Endothelial cell of umbilical vein (primary cell): Measurements from ENCODE around the gene IGSF1. TPM values are rescaled to one million over a fixed set of nuclear protein-coding genes. Genes with fewer than 3 reads are reported as not detected.

Source experiments
- BruUV-seq: library from RNA; stranded (reverse); fragments of 400-500 nt; replicated peaks from 2 replicates; lab custom pipeline; 2021; lab: Mats Ljungman, UMichigan
- CTCF ChIA-PET: fragments of 300-600, 350-600 bp; sonication (Branson Sonifier 250); formaldehyde crosslinking; loops from one replicate; lab custom pipeline; 2021; ENCODE audit warnings: antibody characterized with exemption, inconsistent platforms; lab: Charles Lee
- POLR2A ChIA-PET: fragments of 300-600, 350-600 bp; sonication (Branson Sonifier 250); formaldehyde crosslinking; loops from one replicate; lab custom pipeline; 2021; ENCODE audit warnings: antibody characterized with exemption, inconsistent platforms; lab: Charles Lee
- DNase-seq: peaks from one replicate; pipeline ENCODE4 v3.0.0-alpha.2; 2011; ENCODE audit warnings: low read depth, low spot score
- FAIRE-seq: peaks from 2 replicates; lab custom pipeline; 2011; peaks lifted over from hg19 to GRCh38; lab: Jason Lieb, UNC
- H2AFZ ChIP-seq: 2 replicates; pipeline ENCODE4 v1.6.0; 2012; ENCODE audit warnings: low read depth, low read length, control low read depth, inconsistent platforms
- H3K27ac ChIP-seq: 2 replicates; pipeline ENCODE4 v1.5.1; 2011; ENCODE audit warnings: low read depth, mild to moderate bottlenecking, control low read depth, low read length, moderate library complexity; ENCODE audit not compliant: insufficient read depth
- H3K27me3 ChIP-seq, 2 experiments: 2 replicates each; pipeline versions ENCODE4 v1.6.0 to v1.6.1; 2011; ENCODE audit warnings: low read length in 2 of 2, mixed read lengths in 1 of 2; ENCODE audit not compliant: control insufficient read depth in 2 of 2, insufficient read depth in 2 of 2
- H3K36me3 ChIP-seq, 2 experiments: 2 replicates in 1 of 2; 3 replicates in 1 of 2; pipeline ENCODE4 v1.5.1; 2011; ENCODE audit warnings: low read length in 2 of 2, mild to moderate bottlenecking in 1 of 2, moderate library complexity in 1 of 2; ENCODE audit not compliant: control insufficient read depth in 2 of 2, insufficient read depth in 2 of 2; ENCODE audit errors: extremely low read depth in 1 of 2
- H3K4me1 ChIP-seq: 3 replicates; pipeline ENCODE4 v1.5.1; 2011; ENCODE audit warnings: mild to moderate bottlenecking, low read length; ENCODE audit not compliant: control insufficient read depth, insufficient read depth; ENCODE audit errors: extremely low read depth
- H3K4me2 ChIP-seq: 2 replicates; pipeline ENCODE4 v1.6.1; 2011; ENCODE audit warnings: low read length, control low read depth, mixed read lengths; ENCODE audit not compliant: insufficient read depth
- H3K4me3 ChIP-seq, 3 experiments: fragments of 200-600 bp in 1 of 3; sonication (generic), shearing (Covaris generic) in 1 of 3; replicated peaks in 1 of 3; 2 replicates each; pipeline ENCODE4 v1.5.1; 2011 to 2016; ENCODE audit warnings: control low read depth in 3 of 3, low read length in 3 of 3, mild to moderate bottlenecking in 2 of 3, inconsistent platforms in 1 of 3, low read depth in 1 of 3, moderate library complexity in 1 of 3; ENCODE audit not compliant: insufficient read depth in 1 of 3
- H3K79me2 ChIP-seq: 2 replicates; pipeline ENCODE4 v1.6.0; 2012; ENCODE audit warnings: low read length, inconsistent platforms; ENCODE audit not compliant: control insufficient read depth, insufficient read depth
- H3K9ac ChIP-seq: replicated peaks from 2 replicates; pipeline ENCODE3; 2011; ENCODE audit warnings: low read length, control low read depth; ENCODE audit not compliant: insufficient read depth; ENCODE audit errors: extremely low read depth
- H3K9me1 ChIP-seq: replicated peaks from 3 replicates; pipeline ENCODE4 v1.6.0; 2011; ENCODE audit warnings: mild to moderate bottlenecking, low read length; ENCODE audit not compliant: control insufficient read depth, insufficient read depth; ENCODE audit errors: extremely low read depth
- H3K9me3 ChIP-seq: replicated peaks from 2 replicates; pipeline ENCODE4 v1.5.1; 2012; ENCODE audit warnings: low read length, inconsistent platforms; ENCODE audit not compliant: control insufficient read depth, insufficient read depth
- H4K20me1 ChIP-seq: replicated peaks from 2 replicates; pipeline ENCODE3; 2011; ENCODE audit warnings: mild to moderate bottlenecking, low read length; ENCODE audit not compliant: control insufficient read depth, insufficient read depth; ENCODE audit errors: extremely low read depth
- EZH2 ChIP-seq: IDR thresholded peaks from 2 replicates; pipeline ENCODE4 v1.6.1; 2012; ENCODE audit warnings: borderline replicate concordance, low read depth, mild to moderate bottlenecking, moderate library complexity, low read length, inconsistent platforms; ENCODE audit not compliant: severe bottlenecking
- FOS ChIP-seq: IDR thresholded peaks from 2 replicates; pipeline ENCODE4 v1.6.1; 2011; ENCODE audit warnings: mild to moderate bottlenecking, low read length, moderate library complexity, borderline replicate concordance; ENCODE audit not compliant: insufficient read depth
- JUN ChIP-seq: IDR thresholded peaks from 2 replicates; pipeline ENCODE4 v1.6.1; 2011; ENCODE audit warnings: borderline replicate concordance, low read depth; ENCODE audit not compliant: insufficient read length, insufficient read depth
- POLR2A ChIP-seq: IDR thresholded peaks from 2 replicates; pipeline ENCODE4 v1.6.1; 2012; ENCODE audit warnings: low read depth, mild to moderate bottlenecking, control low read depth, low read length
- POLR2AphosphoS5 ChIP-seq: IDR thresholded peaks from 2 replicates; pipeline ENCODE4 v1.6.1; 2012; ENCODE audit warnings: low read depth, mild to moderate bottlenecking, control low read depth, low read length, moderate library complexity; ENCODE audit not compliant: insufficient read depth
- dilution Hi-C: fragments of 300-500 bp; cut with MboI; formaldehyde crosslinking; loops from one replicate; pipeline ENCODE4 v1.15.0; 2019; ENCODE audit warnings: low sequenced_read_pairs; ENCODE audit not compliant: extremely low pct_ligation_motif_present
- intact Hi-C: fragments of 100-400 bp; cut with micrococcal nuclease; formaldehyde crosslinking; loops from one replicate; pipeline ENCODE4 v1.10.0; 2022
- polyA plus RNA-seq, 4 experiments: library from polyadenylated mRNA; depleted of rRNA in 3 of 4; stranded (reverse) in 3 of 4; unstranded in 1 of 4; fragments of >200 nt; gene quantifications; 2 replicates each; pipeline versions ENCODE4 v1.2.1 to v1.2.3, GENCODE V29; 2011 to 2012; ENCODE audit warnings: missing spikeins in 1 of 4
- total RNA-seq: library from RNA; stranded (reverse); gene quantifications from 2 replicates; pipeline ENCODE4 v1.2.3, GENCODE V29; 2021
- TF ChIP-seq, protein P1 (sequence below): IDR thresholded peaks from 2 replicates; pipeline ENCODE4 v1.6.1; 2011; ENCODE audit not compliant: insufficient read depth, insufficient read length

IGSF1 gene
- total and polyA plus RNA-seq, 2 donors (not counting 3 experiments of a cell fraction or from before 2014, with no cell fraction given): not detected

GRCh38 chrX:131305926-131306325 lies 16.8 kb upstream of the IGSF1 start:
- no TSS peak for BruUV-seq
- H3K9me1 ChIP-seq: no peaks in the 10 kb centered on the region
- no peak overlapping the region for H2AFZ ChIP-seq
- no peaks in the 10 kb centered on the region for H3K36me3 ChIP-seq
- no peak for FAIRE-seq
- H3K4me3 ChIP-seq: no peak overlapping the region
- no peak overlapping the region for H3K4me2 ChIP-seq
- no peaks in the 10 kb centered on the region for H4K20me1 ChIP-seq
- intact Hi-C loops (no loop called here), dilution Hi-C loops (no loop called here)
- H3K79me2 ChIP-seq: no peaks in the 10 kb centered on the region
- no peaks in the 10 kb centered on the region for H3K27me3 ChIP-seq
- H3K9me3 ChIP-seq: no peaks in the 10 kb centered on the region
- H3K9ac ChIP-seq: no peak overlapping the region
- TF ChIP-seq, protein P1, sequence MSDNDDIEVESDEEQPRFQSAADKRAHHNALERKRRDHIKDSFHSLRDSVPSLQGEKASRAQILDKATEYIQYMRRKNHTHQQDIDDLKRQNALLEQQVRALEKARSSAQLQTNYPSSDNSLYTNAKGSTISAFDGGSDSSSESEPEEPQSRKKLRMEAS: no peak
- TF ChIP-seq POLR2A: no peak
- no peak for TF ChIP-seq FOS
- no peak for TF ChIP-seq EZH2
- TF ChIP-seq JUN: no peak
- ChIA-PET CTCF (no interaction called here), POLR2A (no interaction called here)
- H3K4me1 ChIP-seq: no peaks in the 10 kb centered on the region
- no peak for DNase-seq
- H3K27ac ChIP-seq: no peak overlapping the region

DNA sequence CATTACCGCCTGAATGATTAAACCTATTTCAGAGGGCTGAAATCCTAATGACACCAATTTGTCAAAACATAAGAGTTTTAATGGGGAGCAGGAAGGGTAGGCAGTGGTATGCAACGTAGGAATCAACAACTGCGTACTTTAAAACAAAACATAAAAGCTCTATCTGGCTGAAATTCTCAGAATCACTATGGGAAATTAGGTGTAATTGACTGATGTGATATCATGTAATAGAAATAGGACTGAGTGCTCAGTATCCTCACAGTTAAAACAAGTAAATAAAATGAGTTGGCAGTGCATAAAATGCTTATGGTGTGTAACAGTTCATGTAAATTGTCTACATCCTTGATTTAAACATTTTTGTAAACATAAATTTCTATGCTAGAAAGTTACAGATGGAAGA lies 13.6 kb upstream of the IGSF1 start:
- no peaks in the 10 kb centered on the region for H3K79me2 ChIP-seq
- no peak overlapping the region for H3K4me3 ChIP-seq
- no peak overlapping the region for H3K9ac ChIP-seq
- TF ChIP-seq JUN: no peak
- no peak for TF ChIP-seq EZH2
- no peak for TF ChIP-seq POLR2AphosphoS5
- TF ChIP-seq, protein P1: no peak
- H3K4me2 ChIP-seq: no peak overlapping the region
- intact Hi-C loops: no loop called here
- H3K36me3 ChIP-seq: no peaks in the 10 kb centered on the region
- ChIA-PET POLR2A (no interaction called here), CTCF (no interaction called here)
- no peak for DNase-seq
- no peaks in the 10 kb centered on the region for H3K27me3 ChIP-seq
- dilution Hi-C loops: no loop called here
- no peak for FAIRE-seq
- no peaks in the 10 kb centered on the region for H4K20me1 ChIP-seq
- no peaks in the 10 kb centered on the region for H3K4me1 ChIP-seq
- H3K27ac ChIP-seq: no peak overlapping the region
- H2AFZ ChIP-seq: no peak overlapping the region
- no peaks in the 10 kb centered on the region for H3K9me3 ChIP-seq
- no TSS peak for BruUV-seq
- no peaks in the 10 kb centered on the region for H3K9me1 ChIP-seq
